Stimulated activated memory B cell treated with anti-CD40 and anti-IgM and Interleukin-4, amounts not matched to agents 10 μg/mL and 1 μg/mL and 100 μg/mL, for 72 hours (primary cell): ENCODE measurements around the gene KRT14.
"Not testable (repeated sequence)": the region's sequence is repeated elsewhere in the genome, so short reads cannot be mapped to it uniquely, and the experiment has no call there.

Source experiments
- ATAC-seq: fragments of 150-1000 bp; cut with Tn5 transposase; 2 replicates; pipeline ENCODE4 v1.10.0; 2021
- H3K27ac Mint-ChIP-seq: one replicate; pipeline ENCODE4 v1.8.0; 2022; ENCODE audit warnings: mild to moderate bottlenecking, mixed read lengths
- H3K27me3 Mint-ChIP-seq: one replicate; pipeline ENCODE4 v1.8.0; 2022; ENCODE audit warnings: mixed read lengths
- H3K36me3 Mint-ChIP-seq: one replicate; pipeline ENCODE4 v1.8.0; 2022; ENCODE audit warnings: mixed read lengths
- H3K4me1 Mint-ChIP-seq: one replicate; pipeline ENCODE4 v1.8.0; 2022; ENCODE audit warnings: mixed read lengths
- H3K4me3 Mint-ChIP-seq: one replicate; pipeline ENCODE4 v1.8.0; 2022; ENCODE audit warnings: mild to moderate bottlenecking, moderate library complexity, mixed read lengths
- H3K9me3 Mint-ChIP-seq: one replicate; pipeline ENCODE4 v1.8.0; 2022; ENCODE audit warnings: mixed read lengths

KRT14 gene

GRCh38 chr17:41617136-41617535, 30.4 kb upstream of the KRT14 start:
- Mint-ChIP-seq H3K27me3 (peaks cover 82% of the 10 kb centered on the region), H3K27ac (no peak overlapping the region)

GRCh38 chr17:41616486-41616885, 29.8 kb upstream of the KRT14 start:
- H3K27ac Mint-ChIP-seq, H3K4me3 Mint-ChIP-seq, H3K36me3 Mint-ChIP-seq, H3K4me1 Mint-ChIP-seq, ATAC-seq, H3K9me3 Mint-ChIP-seq: not testable (repeated sequence)
- H3K27me3 Mint-ChIP-seq: peaks cover 76% of the 10 kb centered on the region

More at GRCh38 chr17:41617136-41617535, 30.4 kb upstream of the KRT14 start:
- Mint-ChIP-seq H3K36me3 (no peaks in the 10 kb centered on the region), H3K9me3 (no peaks in the 10 kb centered on the region), H3K4me3 (no peak overlapping the region), H3K4me1 (no peaks in the 10 kb centered on the region)
- ATAC-seq: peak; percentile 34

- H3K27me3 Mint-ChIP-seq: peaks cover 66% of the 10 kb centered on the region
- no peaks in the 10 kb centered on the region for H3K9me3 Mint-ChIP-seq
- no peaks in the 10 kb centered on the region for H3K36me3 Mint-ChIP-seq
- no peak overlapping the region for H3K4me3 Mint-ChIP-seq
- no peaks in the 10 kb centered on the region for H3K4me1 Mint-ChIP-seq
- no peak for ATAC-seq
- no peak overlapping the region for H3K27ac Mint-ChIP-seq
Observed at GRCh38 chr17:41615454-41615853, 28.8 kb upstream of the KRT14 start.

GRCh38 chr17:41614767-41615166, 28.1 kb upstream of the KRT14 start:
- not testable (repeated sequence) for H3K36me3 Mint-ChIP-seq, H3K9me3 Mint-ChIP-seq, H3K27ac Mint-ChIP-seq, H3K4me3 Mint-ChIP-seq, H3K4me1 Mint-ChIP-seq, ATAC-seq
- peaks cover 66% of the 10 kb centered on the region for H3K27me3 Mint-ChIP-seq

GRCh38 chr17:41614098-41614497, 27.4 kb upstream of the KRT14 start:
- Mint-ChIP-seq H3K27me3 (peaks cover 63% of the 10 kb centered on the region), H3K9me3 (no peaks in the 10 kb centered on the region), H3K4me1 (no peaks in the 10 kb centered on the region), H3K4me3 (no peak overlapping the region), H3K27ac (no peak overlapping the region), H3K36me3 (no peaks in the 10 kb centered on the region)
- no peak for ATAC-seq

GRCh38 chr17:41613277-41614082, 26.8 kb upstream of the KRT14 start:
- no peak overlapping the region for H3K4me3 Mint-ChIP-seq
- no peak for ATAC-seq
- H3K36me3 Mint-ChIP-seq: no peaks in the 10 kb centered on the region
- peaks cover 59% of the 10 kb centered on the region for H3K27me3 Mint-ChIP-seq
- no peaks in the 10 kb centered on the region for H3K9me3 Mint-ChIP-seq
- H3K27ac Mint-ChIP-seq: no peak overlapping the region
- no peaks in the 10 kb centered on the region for H3K4me1 Mint-ChIP-seq

GRCh38 chr17:41612376-41613160, 25.9 kb upstream of the KRT14 start, which contains the start of gene KRT16:
TSS of gene KRT16 (minus strand) at chr17:41612767. CDS start at chr17:41612688, 79 bp downstream.
- not testable (repeated sequence) for ATAC-seq, H3K27ac Mint-ChIP-seq, H3K36me3 Mint-ChIP-seq, H3K4me1 Mint-ChIP-seq, H3K9me3 Mint-ChIP-seq, H3K4me3 Mint-ChIP-seq
- H3K27me3 Mint-ChIP-seq: peaks cover 53% of the 10 kb centered on the region

GRCh38 chr17:41610965-41611640, 24.4 kb upstream of the KRT14 start:
- ATAC-seq: no peak
- Mint-ChIP-seq H3K4me1 (no peaks in the 10 kb centered on the region), H3K27ac (no peak overlapping the region), H3K36me3 (peaks cover 12% of the 10 kb centered on the region), H3K9me3 (peaks cover 11% of the 10 kb centered on the region), H3K4me3 (no peak overlapping the region), H3K27me3 (peaks cover 53% of the 10 kb centered on the region)

- Mint-ChIP-seq H3K27me3 (peaks cover 44% of the 10 kb centered on the region), H3K9me3 (peaks cover 11% of the 10 kb centered on the region), H3K36me3 (peaks cover 12% of the 10 kb centered on the region)
- ATAC-seq: peak; percentile 24
- not testable (repeated sequence) for H3K4me1 Mint-ChIP-seq, H3K4me3 Mint-ChIP-seq, H3K27ac Mint-ChIP-seq
Observed at GRCh38 chr17:41610061-41610517, 23.4 kb upstream of the KRT14 start.

- not testable (repeated sequence) for H3K27ac Mint-ChIP-seq, ATAC-seq, H3K4me3 Mint-ChIP-seq, H3K4me1 Mint-ChIP-seq
- Mint-ChIP-seq H3K36me3 (peaks cover 12% of the 10 kb centered on the region), H3K27me3 (peaks cover 39% of the 10 kb centered on the region), H3K9me3 (peaks cover 11% of the 10 kb centered on the region)
Observed at GRCh38 chr17:41606930-41607329, 20.2 kb upstream of the KRT14 start.

GRCh38 chr17:41602524-41602923, 15.8 kb upstream of the KRT14 start:
- Mint-ChIP-seq H3K36me3 (peaks cover 12% of the 10 kb centered on the region), H3K27me3 (peaks cover 38% of the 10 kb centered on the region), H3K27ac (no peak overlapping the region), H3K9me3 (peaks cover 19% of the 10 kb centered on the region), H3K4me3 (no peak overlapping the region), H3K4me1 (no peaks in the 10 kb centered on the region)
- ATAC-seq: no peak

- H3K27ac Mint-ChIP-seq: no peak overlapping the region
- H3K4me3 Mint-ChIP-seq: no peak overlapping the region
- no peaks in the 10 kb centered on the region for H3K4me1 Mint-ChIP-seq
- no peak for ATAC-seq
- peaks cover 30% of the 10 kb centered on the region for H3K27me3 Mint-ChIP-seq
- peaks cover 10% of the 10 kb centered on the region for H3K9me3 Mint-ChIP-seq
- H3K36me3 Mint-ChIP-seq: no peaks in the 10 kb centered on the region
Observed at GRCh38 chr17:41600318-41600717, 13.6 kb upstream of the KRT14 start.

GRCh38 chr17:41599680-41600079, 13.0 kb upstream of the KRT14 start:
- Mint-ChIP-seq H3K36me3 (no peaks in the 10 kb centered on the region), H3K27ac (no peak overlapping the region)

GRCh38 chr17:41595585-41595984, 8.9 kb upstream of the KRT14 start:
- H3K36me3 Mint-ChIP-seq: no peaks in the 10 kb centered on the region

More at GRCh38 chr17:41599680-41600079, 13.0 kb upstream of the KRT14 start:
- H3K4me1 Mint-ChIP-seq: no peaks in the 10 kb centered on the region
- peaks cover 10% of the 10 kb centered on the region for H3K9me3 Mint-ChIP-seq
- peaks cover 37% of the 10 kb centered on the region for H3K27me3 Mint-ChIP-seq
- ATAC-seq: no peak
- no peak overlapping the region for H3K4me3 Mint-ChIP-seq

GRCh38 chr17:41594363-41594915, 7.7 kb upstream of the KRT14 start:
- Mint-ChIP-seq H3K27ac (no peak overlapping the region), H3K4me3 (no peak overlapping the region), H3K4me1 (no peaks in the 10 kb centered on the region), H3K36me3 (no peaks in the 10 kb centered on the region), H3K9me3 (peaks cover 10% of the 10 kb centered on the region), H3K27me3 (peaks cover 38% of the 10 kb centered on the region)
- no peak for ATAC-seq

More at GRCh38 chr17:41595585-41595984, 8.9 kb upstream of the KRT14 start:
- Mint-ChIP-seq H3K9me3 (peaks cover 10% of the 10 kb centered on the region), H3K27ac (no peak overlapping the region), H3K4me3 (no peak overlapping the region), H3K27me3 (peaks cover 32% of the 10 kb centered on the region), H3K4me1 (no peaks in the 10 kb centered on the region)
- ATAC-seq: no peak
